MM.1S (cell line): Measurements from ENCODE around the gene ZNF112.
"Not testable (repeated sequence)": the region's sequence is repeated elsewhere in the genome, so short reads cannot be mapped to it uniquely, and the experiment has no call there.

Experiments
- DNase-seq: peaks from one replicate; pipeline ENCODE4 v3.0.0-alpha.2; 2015
- H2AFZ ChIP-seq: fragments of 300-600 bp; sonication (generic); 2 replicates; pipeline ENCODE4 v1.6.0; 2016; ENCODE audit warnings: antibody characterized with exemption, low read length
- H3F3A ChIP-seq: fragments of 300-600 bp; sonication (generic); 2 replicates; pipeline ENCODE4 v1.6.1; 2016; ENCODE audit warnings: mild to moderate bottlenecking, antibody characterized with exemption, low read length, moderate library complexity, mixed read lengths; ENCODE audit not compliant: insufficient read depth
- H3K27ac ChIP-seq: fragments of 300-600 bp; sonication (generic); 2 replicates; pipeline ENCODE4 v1.5.1; 2016; ENCODE audit warnings: mild to moderate bottlenecking, low read length
- H3K27me3 ChIP-seq: fragments of 300-600 bp; sonication (generic); replicated peaks from 2 replicates; pipeline ENCODE4 v1.6.0; 2016; ENCODE audit warnings: low read length; ENCODE audit not compliant: insufficient read depth
- H3K36me3 ChIP-seq: fragments of 300-600 bp; sonication (generic); replicated peaks from 2 replicates; pipeline ENCODE4 v1.6.1; 2016; ENCODE audit warnings: mild to moderate bottlenecking, low read length, mixed read lengths; ENCODE audit not compliant: insufficient read depth
- H3K4me1 ChIP-seq: fragments of 300-600 bp; sonication (generic); 2 replicates; pipeline ENCODE4 v1.6.1; 2016; ENCODE audit warnings: low read length, mixed read lengths
- H3K4me2 ChIP-seq: fragments of 300-600 bp; sonication (generic); 2 replicates; pipeline ENCODE4 v1.6.0; 2016; ENCODE audit warnings: low read depth, low read length
- H3K4me3 ChIP-seq: fragments of 300-600 bp; sonication (generic); 2 replicates; pipeline ENCODE4 v1.5.1; 2016; ENCODE audit warnings: low read length, mixed read lengths
- H3K79me2 ChIP-seq: fragments of 300-600 bp; sonication (generic); 2 replicates; pipeline ENCODE4 v1.6.1; 2016; ENCODE audit warnings: mixed run types, low read length, mixed read lengths
- H3K9ac ChIP-seq: fragments of 300-600 bp; sonication (generic); 2 replicates; pipeline ENCODE4 v1.6.1; 2016; ENCODE audit warnings: low read length, mixed read lengths
- H3K9me2 ChIP-seq: fragments of 300-600 bp; sonication (generic); replicated peaks from 2 replicates; pipeline ENCODE4 v1.6.1; 2016; ENCODE audit warnings: mild to moderate bottlenecking, low read length, mixed read lengths; ENCODE audit not compliant: insufficient read depth
- H3K9me3 ChIP-seq: fragments of 300-600 bp; sonication (generic); replicated peaks from 2 replicates; pipeline ENCODE4 v1.6.1; 2016; ENCODE audit warnings: mild to moderate bottlenecking, low read length, mixed read lengths; ENCODE audit not compliant: insufficient read depth
- H4K20me1 ChIP-seq: fragments of 300-600 bp; sonication (generic); 2 replicates; pipeline ENCODE4 v1.6.1; 2016; ENCODE audit warnings: mild to moderate bottlenecking, low read length, moderate library complexity, mixed read lengths; ENCODE audit not compliant: insufficient read depth
- CTCF ChIP-seq: fragments of 300-600 bp; sonication (generic); IDR thresholded peaks from 2 replicates; pipeline ENCODE4 v1.5.1; 2016; ENCODE audit warnings: antibody characterized with exemption, low read length, mixed read lengths
- EZH2 ChIP-seq: fragments of 300-600 bp; sonication (generic); optimal IDR thresholded peaks from 2 replicates; pipeline ENCODE3; 2017; ENCODE audit warnings: low read depth, mild to moderate bottlenecking, antibody characterized with exemption, low read length, mixed read lengths
- EZH2phosphoT487 ChIP-seq: fragments of 300-600 bp; sonication (generic); IDR thresholded peaks from 2 replicates; pipeline ENCODE4 v1.6.1; 2018; ENCODE audit warnings: antibody characterized with exemption, low read length

ZNF112 gene

GRCh38 chr19:44346556-44346955 is 9.9 kb downstream of the ZNF112 start:
- no peaks in the 10 kb centered on the region for H3K9me3 ChIP-seq
- no peaks in the 10 kb centered on the region for H3K36me3 ChIP-seq
- DNase-seq, result no peak
- TF ChIP-seq EZH2phosphoT487, result no peak
- TF ChIP-seq EZH2, result no peak
- no peaks in the 10 kb centered on the region for H4K20me1 ChIP-seq
- H3K9ac ChIP-seq, result no peak overlapping the region
- H2AFZ ChIP-seq, result no peak overlapping the region
- H3K27ac ChIP-seq, result no peak overlapping the region
- H3K4me3 ChIP-seq, result no peak overlapping the region
- no peaks in the 10 kb centered on the region for H3K27me3 ChIP-seq
- no peak overlapping the region for H3K4me2 ChIP-seq
- H3K9me2 ChIP-seq, result no peaks in the 10 kb centered on the region
- no peaks in the 10 kb centered on the region for H3K79me2 ChIP-seq
- no peaks in the 10 kb centered on the region for H3F3A ChIP-seq
- peaks cover 15% of the 10 kb centered on the region; the same call in 1 of the 2 replicates for H3K4me1 ChIP-seq

GRCh38 chr19:44345959-44346358 is 10.5 kb downstream of the ZNF112 start:
- Histone ChIP-seq H3K4me1 (peaks cover 15% of the 10 kb centered on the region; the same call in 1 of the 2 replicates), H3K4me2 (no peak overlapping the region), H3K36me3 (no peaks in the 10 kb centered on the region), H3K79me2 (no peaks in the 10 kb centered on the region), H3K27me3 (no peaks in the 10 kb centered on the region), H3K9me3 (no peaks in the 10 kb centered on the region), H3F3A (no peaks in the 10 kb centered on the region), H3K27ac (no peak overlapping the region), H4K20me1 (no peaks in the 10 kb centered on the region), H3K4me3 (no peak overlapping the region), H3K9me2 (no peaks in the 10 kb centered on the region), H2AFZ (no peak overlapping the region), H3K9ac (no peak overlapping the region)
- DNase-seq, result no peak
- no peak for TF ChIP-seq CTCF
- no peak for TF ChIP-seq EZH2
- no peak for TF ChIP-seq EZH2phosphoT487

GRCh38 chr19:44344255-44344654 is 12.2 kb downstream of the ZNF112 start:
- no peaks in the 10 kb centered on the region for H4K20me1 ChIP-seq
- H3K4me3 ChIP-seq, result no peak overlapping the region
- H3K27ac ChIP-seq, result peak overlapping the region; percentile 61; the same call in 1 of the 2 replicates
- peak overlapping the region; percentile 31; the same call in 1 of the 2 replicates for H3K4me2 ChIP-seq
- no peaks in the 10 kb centered on the region for H3K9me3 ChIP-seq
- no peaks in the 10 kb centered on the region for H3K27me3 ChIP-seq
- H2AFZ ChIP-seq, result no peak overlapping the region
- H3K36me3 ChIP-seq, result no peaks in the 10 kb centered on the region
- peaks cover 15% of the 10 kb centered on the region; the same call in 1 of the 2 replicates for H3K4me1 ChIP-seq
- DNase-seq, result peak; percentile 59
- no peak overlapping the region for H3K9ac ChIP-seq
- no peak for TF ChIP-seq EZH2phosphoT487
- TF ChIP-seq CTCF, result no peak
- TF ChIP-seq EZH2, result no peak
- no peaks in the 10 kb centered on the region for H3K79me2 ChIP-seq
- H3F3A ChIP-seq, result no peaks in the 10 kb centered on the region
- H3K9me2 ChIP-seq, result no peaks in the 10 kb centered on the region

GRCh38 chr19:44341794-44342193 is 14.7 kb downstream of the ZNF112 start:
- H3K4me3 ChIP-seq, result no peak overlapping the region
- no peaks in the 10 kb centered on the region for H4K20me1 ChIP-seq
- H3K9ac ChIP-seq, result no peak overlapping the region
- no peaks in the 10 kb centered on the region for H3K36me3 ChIP-seq
- H3K27me3 ChIP-seq, result no peaks in the 10 kb centered on the region
- H3K9me2 ChIP-seq, result no peaks in the 10 kb centered on the region
- no peak overlapping the region for H3K27ac ChIP-seq
- no peak for TF ChIP-seq EZH2phosphoT487
- H3K79me2 ChIP-seq, result no peaks in the 10 kb centered on the region
- no peak overlapping the region for H3K4me2 ChIP-seq
- H3F3A ChIP-seq, result no peaks in the 10 kb centered on the region
- H2AFZ ChIP-seq, result no peak overlapping the region
- DNase-seq, result no peak
- H3K4me1 ChIP-seq, result peaks cover 15% of the 10 kb centered on the region; the same call in 1 of the 2 replicates
- H3K9me3 ChIP-seq, result no peaks in the 10 kb centered on the region

- not testable (repeated sequence) for H3K4me1 ChIP-seq, H3K36me3 ChIP-seq, H3K27ac ChIP-seq, H3K27me3 ChIP-seq, DNase-seq, H3K9me2 ChIP-seq, H3F3A ChIP-seq, H3K4me2 ChIP-seq, H3K79me2 ChIP-seq, H3K9ac ChIP-seq, H2AFZ ChIP-seq, H3K4me3 ChIP-seq, H4K20me1 ChIP-seq, H3K9me3 ChIP-seq
Observed at GRCh38 chr19:44334639-44335038, 21.8 kb downstream of the ZNF112 start.
